ENCODE measurements around the gene AKR1D1.
"Not testable (repeated sequence)": the region's sequence is repeated elsewhere in the genome, so short reads cannot be mapped to it uniquely, and the experiment has no call there.

Gene AKR1D1

DNA sequence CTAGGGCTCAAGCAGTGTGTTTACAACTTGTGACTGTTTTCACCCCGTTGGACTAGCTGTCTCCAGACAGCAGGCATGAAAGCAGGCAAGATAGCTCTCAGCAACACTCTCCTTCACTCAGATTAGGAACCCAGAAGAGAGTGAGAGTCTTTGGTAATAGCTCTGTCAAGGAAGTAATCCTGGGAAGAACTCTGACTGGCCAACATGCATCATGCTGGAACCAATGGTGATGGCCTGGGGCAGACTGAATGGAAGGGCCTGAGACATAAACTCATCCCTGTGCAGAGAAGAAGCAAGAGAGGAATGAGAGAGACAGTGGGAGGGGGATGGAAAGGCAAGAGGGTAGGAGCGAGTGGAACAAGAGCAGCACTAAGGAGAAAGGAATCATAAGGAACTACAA lies 48.9 kb downstream of the AKR1D1 start:
- DNase-seq (ENCODE audit: low read depth): no peak

GRCh38 chr7:138125598-138126111 lies 49.4 kb downstream of the AKR1D1 start:
- DNase-seq (ENCODE audit: low read depth): no peak

DNA sequence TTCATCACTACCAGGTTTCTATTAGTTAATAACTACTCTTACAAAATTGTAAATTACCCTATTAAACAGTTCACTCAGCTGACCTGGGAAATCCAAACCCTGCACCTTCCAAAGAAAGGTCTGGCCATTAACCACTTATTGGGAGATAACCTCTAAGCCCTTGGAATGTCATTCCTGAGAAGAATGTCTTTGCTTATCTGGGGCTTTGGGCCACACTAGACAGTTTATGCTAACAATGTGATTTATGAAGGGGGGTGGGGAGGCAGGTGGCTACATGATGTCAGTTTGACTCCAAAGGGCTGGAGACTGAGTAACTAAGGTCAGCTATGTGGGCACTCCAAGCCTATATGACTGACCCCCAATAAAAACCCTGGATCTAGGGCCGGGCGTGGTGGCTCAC lies 50.7 kb downstream of the AKR1D1 start:
- no peak for DNase-seq (ENCODE audit: low read depth)

GRCh38 chr7:138127996-138128395 lies 51.7 kb downstream of the AKR1D1 start:
- no peak for DNase-seq (ENCODE audit: low read depth)

DNA sequence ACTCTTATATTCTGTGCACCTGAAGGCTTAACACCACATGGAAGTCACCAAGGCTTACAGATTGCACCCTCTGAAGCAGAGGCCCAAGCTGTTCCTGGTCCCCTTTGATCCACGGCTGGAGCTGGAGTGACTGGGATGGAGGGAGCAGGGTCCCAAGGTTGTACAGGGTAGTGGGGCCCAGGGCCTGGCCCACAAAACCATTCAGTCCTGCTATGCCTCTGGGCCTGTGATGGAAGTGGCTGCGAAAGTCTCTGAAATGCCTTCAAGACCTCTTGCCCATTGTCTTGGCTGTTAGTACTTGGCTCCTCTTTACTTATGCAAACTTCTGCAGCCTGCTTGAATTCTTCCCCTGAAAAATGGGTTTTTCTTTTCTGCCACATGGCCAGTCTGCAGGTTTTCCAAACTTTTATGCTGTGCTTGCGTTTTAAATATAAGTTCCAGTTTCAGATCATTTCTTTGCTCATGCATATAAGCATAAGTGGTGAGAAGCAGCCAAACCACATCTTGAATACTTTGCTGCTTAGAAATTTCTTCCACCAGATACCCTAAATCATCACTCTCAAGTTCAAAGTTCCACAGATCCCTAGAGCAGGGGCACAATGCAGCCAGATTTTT lies 53.4 kb downstream of the AKR1D1 start:
- no peak for DNase-seq (ENCODE audit: low read depth)

GRCh38 chr7:138137423-138138171 lies 61.3 kb downstream of the AKR1D1 start:
- DNase-seq (ENCODE audit: low read depth): no peak

- no peak for DNase-seq (ENCODE audit: low read depth)
Measured at GRCh38 chr7:138138244-138138643, 62.0 kb downstream of the AKR1D1 start.

GRCh38 chr7:138142583-138143201 lies 66.4 kb downstream of the AKR1D1 start:
- no peak for DNase-seq (ENCODE audit: low read depth)

DNA sequence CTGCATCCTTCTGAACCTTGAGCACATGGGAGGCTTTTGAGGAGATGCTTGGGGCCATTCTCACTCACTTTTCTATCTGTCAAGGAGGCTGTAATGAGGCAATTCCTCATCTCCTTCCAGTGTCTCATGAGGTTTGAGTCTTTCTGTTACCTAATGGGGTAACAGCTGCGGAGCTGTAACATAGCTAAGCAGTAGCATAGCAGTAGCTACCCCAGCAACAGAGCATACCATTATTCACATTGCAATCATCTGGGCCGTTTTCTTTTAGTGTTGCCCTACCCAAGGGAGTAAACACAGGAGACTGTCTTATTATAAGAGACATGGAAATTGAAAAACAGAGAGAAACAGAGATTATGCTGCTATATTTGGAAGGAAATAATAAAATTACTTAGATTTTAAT lies 68.7 kb downstream of the AKR1D1 start:
- no peak for DNase-seq (ENCODE audit: low read depth)

DNA sequence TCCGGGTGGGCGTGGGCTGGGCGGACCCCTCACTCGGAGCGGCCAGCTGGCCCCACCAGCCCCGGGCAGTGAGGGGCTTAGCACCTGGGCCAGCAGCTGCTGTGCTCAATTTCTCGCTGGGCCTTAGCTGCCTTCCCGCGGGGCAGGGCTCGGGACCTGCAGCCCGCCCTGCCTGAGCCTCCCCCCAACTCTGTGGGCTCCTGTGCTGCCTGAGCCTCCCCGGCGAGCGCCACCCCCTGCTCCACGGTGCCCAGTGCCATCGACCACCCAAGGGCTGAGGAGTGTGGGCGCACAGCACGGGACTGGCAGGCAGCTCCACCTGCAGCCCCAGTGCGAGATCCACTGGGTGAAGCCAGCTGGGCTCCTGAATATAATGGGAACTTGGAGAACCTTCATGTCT lies 70.0 kb downstream of the AKR1D1 start:
- not testable (repeated sequence) for DNase-seq (ENCODE audit: low read depth)

GRCh38 chr7:138146757-138147734 lies 70.8 kb downstream of the AKR1D1 start:
- DNase-seq (ENCODE audit: low read depth): not testable (repeated sequence)

DNA sequence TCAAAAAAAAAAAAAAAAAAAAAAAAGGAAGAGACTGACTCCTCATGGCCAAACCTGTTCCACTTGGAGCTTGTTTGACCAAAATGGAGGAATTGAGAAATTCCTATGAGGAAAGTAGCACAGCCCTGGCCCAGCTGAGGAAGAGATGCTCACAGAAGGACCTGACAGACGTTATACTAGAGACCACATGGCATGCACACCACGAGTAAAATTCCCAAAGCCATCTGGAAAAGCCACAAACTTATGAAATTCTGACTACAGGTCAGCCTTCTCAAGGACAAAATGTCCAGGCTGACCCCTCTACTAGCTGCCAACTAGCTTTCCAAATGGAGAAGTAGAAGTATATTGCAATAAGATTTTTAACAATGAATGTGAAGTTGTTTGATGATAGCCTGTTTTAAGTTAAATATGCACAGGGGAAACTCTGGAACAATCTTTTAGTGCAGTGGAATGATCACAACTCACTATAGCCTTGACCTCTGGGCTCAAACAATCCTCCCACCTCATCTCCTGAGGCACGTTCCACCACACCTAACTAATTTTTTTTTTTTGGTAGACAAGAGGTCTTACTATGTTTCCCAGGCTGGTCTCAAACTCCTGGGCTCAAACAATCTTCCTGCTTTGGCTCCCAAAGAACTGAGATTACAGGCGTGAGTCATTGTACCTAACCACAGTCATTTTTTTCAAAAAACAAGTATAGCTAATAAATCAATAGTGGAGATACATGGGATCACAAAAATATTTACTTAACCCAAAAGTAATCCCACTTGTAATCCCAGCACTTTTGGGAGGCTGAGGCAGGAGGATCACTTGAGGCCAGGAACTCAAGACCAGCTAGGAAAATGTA lies 75.7 kb downstream of the AKR1D1 start:
- DNase-seq (ENCODE audit: low read depth): no peak

DNA sequence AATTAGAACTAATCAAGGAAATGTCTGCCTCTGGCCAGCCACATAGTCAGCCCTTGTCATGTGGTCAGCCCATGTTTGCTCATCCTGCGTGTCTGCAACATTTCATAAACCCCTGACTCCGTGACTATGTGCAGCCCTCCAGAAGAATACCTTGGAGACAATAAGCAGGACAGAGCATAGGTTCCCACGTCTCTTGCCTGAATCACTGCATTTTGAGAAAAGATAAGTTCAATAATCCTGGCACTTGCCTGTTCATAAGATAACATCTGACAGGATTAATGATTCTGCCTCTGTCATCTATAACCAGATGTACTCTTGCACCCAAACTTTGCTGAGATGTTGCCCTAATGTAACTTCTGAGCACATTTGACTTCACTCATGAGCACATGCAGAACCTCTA lies 78.4 kb downstream of the AKR1D1 start:
- no peak for DNase-seq (ENCODE audit: low read depth)

DNA sequence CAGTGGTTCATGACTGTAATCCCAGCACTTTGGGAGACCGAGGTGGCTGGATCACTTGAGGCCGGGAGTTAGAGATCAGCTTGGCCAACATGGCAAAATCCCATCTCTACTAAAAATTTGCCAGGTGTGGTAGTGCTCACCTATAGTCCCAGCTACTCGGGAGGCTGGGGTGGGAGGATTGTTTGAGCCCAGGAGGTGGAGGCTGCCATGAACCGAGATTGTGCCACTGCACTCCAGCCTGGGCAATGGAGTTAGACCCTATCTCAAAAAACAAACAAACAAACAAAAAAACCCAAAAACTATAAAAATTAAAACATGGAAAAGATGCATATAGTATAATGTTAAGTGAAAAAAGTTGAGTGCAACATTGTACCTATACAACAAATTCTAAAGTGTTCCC lies 81.4 kb downstream of the AKR1D1 start:
- DNase-seq (ENCODE audit: low read depth): no peak

DNA sequence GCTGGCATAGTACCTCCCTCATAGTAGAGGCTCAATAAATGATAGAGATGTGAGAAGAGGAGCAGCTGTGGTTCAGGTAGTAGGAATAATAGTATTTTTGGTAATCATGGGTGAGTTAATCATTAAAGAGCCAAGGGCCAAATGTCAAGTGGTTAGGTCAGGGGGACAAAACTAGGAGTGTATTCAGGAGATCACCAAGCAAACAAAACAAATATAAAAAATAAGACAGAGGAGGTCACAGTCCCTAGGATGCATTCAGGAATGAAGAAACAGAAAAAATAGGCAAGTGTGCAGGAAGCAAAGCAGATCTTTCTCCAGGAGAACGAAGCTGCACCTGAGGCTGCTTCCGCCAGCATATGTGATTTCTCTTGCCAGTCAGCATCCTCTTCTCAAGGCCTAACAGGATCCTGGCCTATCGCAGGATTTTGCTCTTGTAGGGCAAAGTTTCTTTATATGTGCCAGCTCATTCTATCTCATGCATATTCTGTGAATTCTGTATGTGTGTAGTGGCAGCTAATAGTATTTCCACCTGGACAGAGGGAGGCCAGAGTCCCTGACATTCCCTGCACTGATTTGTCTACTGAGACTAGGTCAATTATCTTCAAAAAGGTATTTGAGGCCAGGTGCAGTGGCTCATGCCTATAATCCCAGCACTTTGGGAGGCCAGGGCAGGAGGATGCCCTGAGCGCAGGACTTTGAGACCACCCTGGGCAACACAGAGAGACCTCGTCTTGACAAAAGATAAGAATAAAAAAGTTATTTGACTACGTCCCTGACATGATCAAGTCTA lies 82.7 kb downstream of the AKR1D1 start:
- no peak for DNase-seq (ENCODE audit: low read depth)

DNA sequence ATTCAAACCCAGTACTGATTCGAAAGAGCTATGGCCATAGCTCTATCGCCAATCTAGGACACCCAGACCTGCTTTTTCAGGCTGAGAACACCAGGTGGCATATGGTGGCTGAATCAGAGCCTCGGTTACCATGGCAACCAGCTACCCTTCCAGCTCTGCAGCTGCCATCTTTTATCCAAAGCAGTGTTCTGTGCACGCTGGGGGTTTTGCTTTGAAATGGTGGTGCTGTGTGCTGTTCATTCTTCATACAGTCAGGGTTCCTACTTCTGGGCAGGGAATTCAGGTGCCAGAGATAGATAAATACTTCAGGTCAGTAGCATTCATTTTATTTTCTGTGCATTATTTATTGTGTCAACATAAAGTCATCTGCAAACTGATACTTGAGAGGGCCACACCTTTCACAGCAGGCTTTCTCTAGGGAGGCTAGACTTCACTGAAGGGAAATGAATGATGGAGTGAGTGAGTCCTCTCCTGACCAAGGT lies 85.4 kb downstream of the AKR1D1 start:
- DNase-seq (ENCODE audit: low read depth): peak; percentile 52

GRCh38 chr7:138162236-138162635 lies 86.0 kb downstream of the AKR1D1 start:
- DNase-seq (ENCODE audit: low read depth): no peak

DNA sequence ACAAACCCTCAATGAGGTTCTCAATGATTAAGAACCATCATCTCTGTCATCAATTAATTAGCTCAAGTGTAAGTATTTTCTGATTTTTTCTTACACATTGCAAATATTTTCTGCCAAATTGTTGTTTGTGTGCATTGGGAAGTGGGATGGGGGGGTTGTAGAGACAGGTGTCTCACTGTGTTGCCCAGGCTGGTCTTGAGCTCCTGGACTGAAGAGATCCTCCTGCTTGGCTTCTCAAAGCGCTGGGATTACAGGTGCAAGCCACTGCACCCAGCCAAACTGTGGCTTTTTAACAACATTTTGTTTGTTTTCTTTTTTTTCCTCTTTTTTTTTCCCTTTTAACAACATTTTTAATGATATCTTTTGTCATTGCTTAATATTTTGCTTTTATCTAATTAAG lies 87.5 kb downstream of the AKR1D1 start:
- no peak for DNase-seq (ENCODE audit: low read depth)

DNA sequence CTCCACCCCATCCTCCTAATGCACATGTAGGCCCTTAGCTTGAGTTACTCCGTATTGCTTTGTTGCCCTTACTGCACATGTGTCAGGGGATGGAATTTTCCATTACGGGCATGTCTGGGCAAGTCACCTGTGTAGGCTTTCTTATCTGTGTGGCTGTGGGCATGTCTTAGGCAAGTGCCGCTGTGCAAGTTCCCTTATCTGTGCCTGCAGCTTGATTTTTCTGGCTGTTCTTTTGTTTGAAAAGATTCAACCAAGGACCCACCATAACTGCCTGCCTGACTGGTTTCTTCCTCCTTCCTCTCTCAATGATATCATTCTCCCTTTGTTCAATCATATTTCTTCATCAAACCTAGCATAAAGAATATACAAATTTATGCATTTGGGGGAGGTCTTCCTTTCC lies 88.5 kb downstream of the AKR1D1 start:
- no peak for DNase-seq (ENCODE audit: low read depth)

DNA sequence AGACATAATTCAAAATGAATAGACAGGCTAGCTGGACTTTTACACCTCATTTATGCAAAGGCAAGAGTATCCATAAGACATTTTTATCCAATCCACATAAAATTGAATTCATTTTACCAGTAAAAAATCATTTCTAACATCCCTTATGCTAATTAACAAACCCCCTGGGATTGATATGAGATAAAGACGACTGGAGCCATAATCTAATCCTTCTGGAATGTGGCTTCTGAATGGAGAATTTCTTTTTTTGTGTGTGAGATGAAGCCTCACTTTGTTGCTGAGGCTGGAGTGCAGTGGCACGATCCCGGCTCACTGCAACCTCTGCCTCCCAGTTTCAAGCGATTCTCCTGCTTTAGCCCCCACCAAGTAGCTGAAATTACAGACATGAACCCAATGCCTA lies 90.4 kb downstream of the AKR1D1 start:
- DNase-seq (ENCODE audit: low read depth): no peak

Data from fibroblast of gingiva (primary cell).